Head of caudate nucleus (tissue), 42 donors: ENCODE results near the gene CREB5.

Experiments used
- DNase-seq, 42 donors: peaks; one replicate each; pipeline versions ENCODE4 v3.0.0 to v3.0.0-alpha.2; 2020 to 2021; ENCODE audit warnings: mixed read lengths in 7 of 42
- intact Hi-C: fragments of 100-400 bp; cut with DNase I; formaldehyde crosslinking; loops from one replicate; pipeline ENCODE4 v1.15.0; 2022

CREB5 gene

GRCh38 chr7:28787106-28787505, 374.8 kb downstream of the CREB5 start:
- intact Hi-C loops: no loop called here
- no peak for DNase-seq

GRCh38 chr7:28790467-28790866, 378.1 kb downstream of the CREB5 start:
- intact Hi-C loops: no loop called here

DNA sequence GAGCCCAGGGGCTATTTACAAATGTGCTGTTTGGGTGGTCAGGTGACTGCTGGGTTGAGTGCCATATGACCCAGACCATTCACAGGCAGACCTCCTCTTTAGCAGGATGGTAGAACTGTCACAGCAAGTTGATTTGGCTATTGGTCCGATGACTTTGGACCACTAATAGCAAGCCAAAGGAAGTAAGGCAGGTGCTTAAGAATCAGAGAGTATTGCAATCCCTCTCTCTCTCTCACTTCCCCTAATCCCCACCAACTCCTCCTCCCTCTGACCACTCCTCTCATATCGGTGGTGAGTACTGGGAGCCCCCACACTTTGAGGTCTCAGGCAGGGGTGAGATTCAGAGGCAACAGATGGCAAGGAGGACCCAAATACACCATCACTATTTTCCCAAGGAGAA, 380.5 kb downstream of the CREB5 start:
- no peak for DNase-seq
- intact Hi-C loops: no loop called here

More at GRCh38 chr7:28790467-28790866, 378.1 kb downstream of the CREB5 start:
- no peak for DNase-seq

DNA sequence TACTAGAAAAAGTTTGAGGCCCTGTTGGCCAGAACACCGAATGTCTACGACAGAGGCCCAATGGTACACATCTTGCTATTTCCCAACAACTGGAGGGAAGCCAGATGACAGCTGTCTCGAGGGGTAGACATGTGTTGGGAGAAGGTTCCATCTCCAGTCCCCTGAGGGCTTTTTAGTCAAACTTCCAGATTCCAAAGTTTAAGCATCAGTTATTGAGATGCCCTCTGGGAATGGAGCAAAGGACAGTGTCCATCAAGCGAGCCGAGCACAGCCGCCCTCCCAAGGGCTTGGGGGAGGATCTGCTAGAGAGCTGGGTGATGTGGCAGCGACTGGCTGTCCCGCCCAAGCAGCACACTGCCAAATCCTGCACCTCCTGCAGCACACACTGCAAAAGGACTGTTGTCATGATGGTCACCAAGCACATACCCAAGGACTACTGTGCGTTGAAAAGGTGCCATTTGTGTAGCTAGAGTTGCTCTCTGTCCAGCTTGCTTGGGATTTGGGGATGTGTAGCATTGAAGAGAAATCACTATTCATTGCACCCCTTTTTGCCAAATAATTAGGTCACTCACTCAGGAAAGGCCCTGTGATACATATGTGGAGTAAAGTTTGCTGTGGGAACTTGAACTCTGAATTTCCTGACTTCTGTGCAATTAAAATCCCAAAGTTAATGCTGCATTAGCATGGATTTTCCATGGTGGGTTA, 381.2 kb downstream of the CREB5 start:
- intact Hi-C loops: no loop called here
- DNase-seq: no peak

- intact Hi-C loops: no loop called here
- no peak for DNase-seq
Measured at GRCh38 chr7:28798274-28798673, 386.0 kb downstream of the CREB5 start.

DNA sequence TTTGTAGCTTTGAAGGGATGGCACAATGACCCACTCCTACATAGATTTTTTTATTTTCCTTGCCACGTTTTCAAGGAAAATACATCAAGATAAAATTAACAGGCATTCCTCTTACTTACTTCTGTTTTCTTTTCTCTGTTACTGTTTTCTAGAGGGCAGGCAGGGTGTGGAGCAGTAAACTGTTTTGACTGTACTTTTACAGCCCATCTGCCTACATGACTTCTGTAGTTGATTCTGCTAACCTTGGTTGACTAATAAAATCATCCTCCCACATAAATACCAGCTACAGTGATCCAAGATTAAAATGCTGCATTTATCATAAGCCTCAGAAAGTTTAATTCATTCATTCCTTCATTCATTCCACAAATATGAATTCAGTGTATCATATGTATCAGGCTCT, 387.3 kb downstream of the CREB5 start:
- no peak for DNase-seq
- intact Hi-C loops: no loop called here

GRCh38 chr7:28800150-28800549, 387.8 kb downstream of the CREB5 start:
- DNase-seq: peak in 2 of 42 donors; percentile 35 to 52
- intact Hi-C loops: no loop called here

DNA sequence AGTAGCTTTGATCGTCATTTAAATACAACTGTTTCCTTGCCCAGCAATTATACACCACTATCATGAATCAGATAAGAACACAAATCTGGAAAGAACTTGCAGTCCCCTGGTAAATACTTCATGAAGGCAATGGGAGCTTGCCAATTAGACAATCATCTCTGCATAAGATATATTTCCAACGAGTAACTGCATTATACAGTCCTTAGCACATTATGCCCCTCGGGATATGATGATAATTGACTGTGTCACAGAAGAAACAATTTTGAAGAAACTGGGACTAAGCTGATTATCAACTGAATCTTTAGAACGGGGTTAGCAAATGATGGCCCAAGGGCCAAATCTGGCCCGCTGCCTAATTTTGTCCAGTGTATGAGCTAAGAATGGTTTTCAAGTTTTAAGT, 390.1 kb downstream of the CREB5 start:
- intact Hi-C loops: no loop called here
- no peak for DNase-seq

GRCh38 chr7:28804157-28804556, 391.8 kb downstream of the CREB5 start:
- intact Hi-C loops: no loop called here

DNA sequence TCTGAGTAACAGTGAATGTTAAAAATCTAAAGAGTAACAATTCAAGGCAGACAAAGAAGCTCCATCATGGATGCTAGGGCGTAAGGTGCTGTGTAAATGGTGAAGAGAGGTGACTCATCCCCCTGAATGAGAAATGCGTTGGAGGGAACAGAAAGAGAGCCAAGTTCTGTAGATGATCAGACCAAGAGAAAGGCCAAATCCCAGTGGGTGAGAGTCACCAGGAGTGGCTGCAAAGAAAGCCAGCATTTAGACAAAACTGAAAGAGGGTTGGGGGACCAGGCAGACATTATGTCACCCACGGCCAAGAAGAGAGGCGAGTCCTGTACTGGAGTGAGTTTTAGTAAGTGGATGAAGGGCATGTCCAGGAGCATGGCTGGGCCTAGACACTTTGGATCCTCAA, 392.7 kb downstream of the CREB5 start:
- intact Hi-C loops: no loop called here
- DNase-seq: peak in 6 of 42 donors; percentile 19 to 65 (median 40)

More at GRCh38 chr7:28804157-28804556, 391.8 kb downstream of the CREB5 start:
- no peak for DNase-seq

GRCh38 chr7:28806841-28807240, 394.5 kb downstream of the CREB5 start:
- intact Hi-C loops: no loop called here
- no peak for DNase-seq

DNA sequence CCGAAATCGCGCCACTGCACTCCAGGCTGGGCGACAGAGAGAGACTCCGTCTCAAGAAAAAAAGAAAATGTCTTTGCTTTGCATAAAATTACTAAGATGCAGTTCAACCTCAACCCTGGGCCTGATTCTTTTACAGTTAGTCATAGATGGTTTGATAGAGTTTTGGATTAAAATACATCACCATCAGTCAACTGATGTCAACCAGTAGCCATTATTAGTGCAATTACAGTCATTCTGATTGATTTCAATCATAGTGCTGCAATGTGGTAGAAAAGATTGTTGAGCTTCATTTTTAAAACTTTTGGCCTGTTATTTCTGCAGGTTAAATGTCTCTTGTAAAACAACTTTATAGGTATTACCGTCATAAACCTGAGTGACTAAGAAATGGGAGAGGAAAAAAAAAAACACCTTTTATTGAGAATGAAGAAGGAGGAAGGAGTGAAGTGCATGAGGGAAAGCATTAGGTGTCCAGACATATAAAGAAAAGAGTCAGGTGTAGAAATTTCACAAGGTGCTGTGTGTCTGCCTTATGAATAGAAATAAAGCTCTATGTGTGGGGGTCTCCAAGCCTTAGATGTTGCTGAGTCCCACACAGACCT, 395.2 kb downstream of the CREB5 start:
- intact Hi-C loops: no loop called here
- DNase-seq: no peak

- intact Hi-C loops: no loop called here
- DNase-seq: peak in 32 of 42 donors; percentile 18 to 65 (median 43)
Measured at GRCh38 chr7:28808796-28809533, 396.6 kb downstream of the CREB5 start.

DNA sequence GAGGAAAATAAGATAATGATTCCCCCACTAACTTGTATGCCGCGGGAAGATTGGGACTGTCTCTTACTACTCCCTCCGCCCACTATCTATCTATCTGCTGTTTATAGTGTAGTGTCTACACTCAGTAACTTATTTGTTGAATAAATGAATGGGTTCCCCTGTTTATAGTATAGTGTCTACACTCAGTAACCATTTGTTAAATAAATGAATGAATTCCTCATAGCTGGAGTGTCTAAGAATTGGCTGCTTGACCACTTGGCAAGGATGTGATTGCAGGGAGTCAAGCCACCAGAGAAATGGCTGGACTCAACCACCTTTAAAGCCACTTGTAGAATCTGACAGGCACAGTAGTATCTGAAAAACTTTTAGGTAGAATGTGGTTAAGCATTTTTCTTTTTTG, 398.7 kb downstream of the CREB5 start:
- DNase-seq: peak in 2 of 42 donors; percentile 19 to 30
- intact Hi-C loops: no loop called here

DNA sequence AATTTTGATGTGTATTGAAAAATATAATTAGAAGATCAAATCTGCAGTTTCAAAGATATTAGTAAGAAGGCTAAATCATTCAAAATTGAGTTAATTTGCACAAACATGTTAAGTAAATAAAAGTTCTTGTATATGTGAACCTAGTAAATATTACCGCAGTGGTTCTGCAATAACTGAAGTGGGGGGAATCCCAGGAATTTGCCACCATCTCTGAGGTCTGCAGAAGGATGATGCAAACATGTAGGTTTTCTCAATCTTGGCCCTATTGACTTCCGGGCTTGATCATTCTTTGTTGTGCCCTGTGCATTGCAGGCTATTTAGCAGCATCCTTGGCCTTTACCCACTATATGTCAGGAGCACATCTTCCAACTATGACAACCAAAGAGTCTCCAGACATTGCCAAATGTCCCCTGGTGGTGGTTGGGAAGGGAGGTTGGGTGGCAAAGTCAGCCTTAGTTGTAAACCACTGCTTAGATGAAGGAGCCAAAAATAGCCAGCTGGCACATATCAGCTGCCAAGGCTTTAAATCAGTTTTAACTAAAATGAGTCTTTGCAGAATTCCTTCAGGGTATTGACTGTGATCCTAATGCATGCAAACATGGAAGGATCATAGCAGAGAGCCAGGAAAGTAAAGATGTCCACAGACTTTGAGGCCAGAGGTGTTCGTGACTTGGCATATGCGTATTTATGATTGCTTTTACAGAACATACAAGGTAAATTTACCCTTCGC, 399.5 kb downstream of the CREB5 start:
- DNase-seq: no peak
- intact Hi-C loops: no loop called here

DNA sequence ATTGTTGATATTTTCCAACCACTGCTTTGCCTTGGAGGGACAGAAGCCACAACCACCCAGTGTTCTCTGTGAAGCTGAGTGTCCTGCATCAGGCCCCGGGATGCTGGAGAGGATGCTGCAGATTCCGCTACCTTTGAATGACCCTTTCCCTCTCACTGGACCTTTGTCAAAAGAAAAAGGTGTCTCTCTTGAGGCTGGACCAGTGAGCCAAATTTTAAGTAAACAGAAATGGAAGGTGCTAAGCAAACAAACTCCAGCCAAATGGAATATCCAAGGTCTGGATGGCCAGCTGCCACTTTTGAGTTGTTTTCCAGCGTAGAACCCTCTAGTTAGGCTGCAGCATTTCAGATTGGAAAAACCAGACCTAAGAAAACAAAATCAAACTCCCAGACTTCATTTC, 400.3 kb downstream of the CREB5 start:
- intact Hi-C loops: no loop called here
- DNase-seq: no peak

- DNase-seq: no peak
Measured at GRCh38 chr7:28813243-28813962, 401.1 kb downstream of the CREB5 start.

DNA sequence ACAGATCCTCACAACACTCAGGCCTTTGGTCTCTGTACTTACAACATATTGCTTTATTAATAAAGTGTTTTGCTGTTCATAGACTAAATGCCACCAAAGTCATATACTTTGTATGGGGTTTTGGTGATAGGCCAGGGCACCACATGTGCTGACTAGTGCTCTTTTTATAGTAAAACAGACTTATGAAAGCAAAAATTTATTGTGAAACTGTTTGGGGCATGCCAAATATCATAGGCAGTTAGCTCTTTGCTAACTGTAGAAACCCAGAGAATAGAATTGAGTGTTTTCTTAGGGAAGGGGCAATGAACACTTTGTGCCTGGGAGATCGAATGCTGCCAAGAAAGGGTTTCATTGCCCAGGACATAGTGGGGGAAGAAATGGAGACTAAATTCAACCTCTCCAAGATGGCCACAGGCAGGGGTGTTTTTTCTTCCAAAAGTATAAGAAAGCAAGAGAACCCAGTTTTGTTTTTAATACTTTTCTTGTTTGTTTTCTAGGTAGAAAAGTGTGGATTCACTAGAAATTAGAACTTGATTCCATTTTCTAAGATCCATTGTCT, 403.1 kb downstream of the CREB5 start:
- no peak for DNase-seq
- intact Hi-C loops: no loop called here

More at GRCh38 chr7:28813243-28813962, 401.1 kb downstream of the CREB5 start:
- intact Hi-C loops: no loop called here

DNA sequence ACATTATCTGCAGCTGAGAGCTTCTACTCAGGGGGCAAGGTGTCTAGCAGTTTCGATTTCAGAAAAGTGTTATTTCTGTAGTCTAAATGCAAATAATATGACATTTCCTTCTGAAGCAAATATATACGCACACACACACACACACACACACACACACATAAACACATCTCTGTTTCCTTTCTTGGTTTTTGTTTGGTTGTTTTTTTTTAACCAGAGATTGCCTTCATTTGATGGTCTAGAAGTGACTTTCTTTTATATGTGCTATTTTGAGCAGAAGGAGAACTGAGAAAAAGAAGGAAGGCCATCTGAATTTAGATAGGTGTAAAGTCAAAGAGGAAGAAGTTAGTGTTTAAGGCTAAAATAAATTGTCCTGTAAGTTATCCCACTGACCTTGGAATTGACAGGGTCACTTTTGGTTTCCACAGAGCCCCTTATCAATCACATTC, 403.6 kb downstream of the CREB5 start:
- intact Hi-C loops: no loop called here
- DNase-seq: no peak
